Measurements from ENCODE around the gene GATD1.

Gene GATD1

DNA sequence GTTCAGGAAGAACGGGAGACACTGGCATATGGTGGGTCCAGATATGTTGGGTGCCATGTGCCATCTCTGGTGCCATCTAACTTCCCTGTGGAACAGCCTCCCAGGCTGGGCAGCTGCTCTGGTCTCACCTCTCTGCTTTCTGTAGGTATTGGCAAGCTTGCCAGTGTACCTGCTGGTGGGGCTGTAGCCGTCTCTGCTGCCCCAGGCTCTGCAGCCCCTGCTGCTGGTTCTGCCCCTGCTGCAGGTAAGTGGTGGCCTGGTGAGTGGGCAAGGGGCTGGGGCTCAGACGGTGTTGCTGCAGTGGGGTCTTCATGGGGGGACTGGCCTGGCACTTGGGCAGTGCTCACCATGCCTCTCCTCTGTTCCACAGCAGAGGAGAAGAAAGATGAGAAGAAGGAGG is 35.1 kb upstream of the GATD1 start:
- DNase-seq (ENCODE audit: low read depth, low spot score) = no peak

DNA sequence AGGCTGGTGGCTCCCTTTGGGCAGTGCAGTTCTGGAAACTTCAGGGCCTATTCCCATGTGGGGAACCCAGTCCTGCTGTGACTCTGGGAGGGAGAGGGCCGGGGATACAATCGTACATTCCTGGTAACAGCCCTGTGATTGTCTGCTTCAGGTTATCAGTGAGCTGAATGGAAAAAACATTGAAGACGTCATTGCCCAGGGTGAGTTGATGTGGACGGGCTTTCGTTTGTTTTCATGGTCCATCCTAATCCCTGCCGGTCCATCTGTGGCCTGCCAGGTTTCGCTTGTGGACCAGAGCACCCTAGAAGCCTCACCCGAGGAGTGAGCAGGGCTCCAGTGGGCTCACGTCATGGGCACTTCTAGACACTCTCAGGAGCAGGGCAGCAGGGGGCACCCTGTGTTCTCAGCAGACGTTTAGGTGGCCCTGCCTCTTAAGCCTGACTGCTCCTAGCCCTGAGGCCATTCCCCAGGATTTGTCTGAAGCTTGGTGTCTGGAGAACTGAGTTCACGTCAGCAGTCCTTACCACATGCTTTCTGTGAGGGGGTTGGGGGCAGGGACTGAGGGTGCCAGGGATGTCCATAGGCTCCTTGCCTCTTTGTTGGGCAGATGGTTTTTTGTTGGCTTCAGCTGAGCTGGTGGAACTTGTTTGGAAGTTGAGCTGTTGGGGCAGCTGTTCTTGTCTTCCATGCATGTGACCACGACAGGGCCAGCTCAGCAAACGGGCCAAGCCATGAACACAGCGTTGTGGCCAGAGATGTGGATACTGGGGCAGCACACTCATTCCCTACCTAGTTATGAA is 34.4 kb upstream of the GATD1 start:
- DNase-seq (ENCODE audit: low read depth, low spot score) = no peak

- no peak for DNase-seq (ENCODE audit: low read depth, low spot score)
These were observed 32.8 kb upstream of the GATD1 start for GRCh38 chr11:810040-810567.

DNA sequence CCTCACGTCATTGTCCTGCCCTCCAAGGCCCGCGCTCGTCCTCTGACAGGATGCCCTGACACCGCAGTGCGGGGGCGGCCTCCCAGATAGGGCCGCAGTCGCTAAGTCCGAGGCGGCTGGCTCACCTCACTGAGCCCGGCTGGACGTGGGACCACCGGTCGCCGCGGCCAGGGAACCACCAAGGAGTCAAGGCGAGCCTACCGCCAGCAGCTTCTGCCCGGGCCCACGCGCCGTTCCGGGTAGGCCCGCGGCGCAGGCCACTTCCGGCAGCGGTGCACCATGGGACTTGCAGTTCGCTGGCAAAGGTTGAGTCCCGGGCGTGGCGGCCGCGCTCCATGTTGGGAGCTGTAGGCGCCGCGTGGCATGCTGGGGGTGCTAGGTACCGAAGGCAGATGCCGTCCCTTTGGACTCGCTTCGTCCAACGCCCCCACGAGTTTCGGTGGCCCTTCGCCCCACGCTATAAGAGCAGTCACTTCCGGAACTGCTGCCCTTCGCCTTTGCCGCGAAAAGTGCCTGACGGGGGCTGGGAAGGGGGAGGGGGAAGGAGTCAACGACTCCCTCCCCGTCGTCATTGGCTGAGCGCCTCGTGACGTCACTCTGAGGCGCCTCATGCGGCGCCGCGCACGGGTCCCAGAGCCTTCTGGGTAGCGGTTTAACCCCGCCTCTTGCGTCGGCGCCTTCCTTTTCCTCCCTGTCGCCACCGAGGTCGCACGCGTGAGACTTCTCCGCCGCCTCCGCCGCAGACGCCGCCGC is 32.2 kb upstream of the GATD1 start, which contains the start of gene RPLP2:
RPLP2 (plus strand) TSS at position 681 of the 753 bp plus-strand sequence. CDS start 268 bp downstream, outside the sequence.
- peak; percentile 92 for DNase-seq (ENCODE audit: low read depth, low spot score)

- no peak for DNase-seq (ENCODE audit: low read depth, low spot score)
These were observed 31.4 kb upstream of the GATD1 start for GRCh38 chr11:808427-809286.

- DNase-seq (ENCODE audit: low read depth, low spot score) = no peak
These were observed 27.3 kb upstream of the GATD1 start for GRCh38 chr11:804599-804964.

DNA sequence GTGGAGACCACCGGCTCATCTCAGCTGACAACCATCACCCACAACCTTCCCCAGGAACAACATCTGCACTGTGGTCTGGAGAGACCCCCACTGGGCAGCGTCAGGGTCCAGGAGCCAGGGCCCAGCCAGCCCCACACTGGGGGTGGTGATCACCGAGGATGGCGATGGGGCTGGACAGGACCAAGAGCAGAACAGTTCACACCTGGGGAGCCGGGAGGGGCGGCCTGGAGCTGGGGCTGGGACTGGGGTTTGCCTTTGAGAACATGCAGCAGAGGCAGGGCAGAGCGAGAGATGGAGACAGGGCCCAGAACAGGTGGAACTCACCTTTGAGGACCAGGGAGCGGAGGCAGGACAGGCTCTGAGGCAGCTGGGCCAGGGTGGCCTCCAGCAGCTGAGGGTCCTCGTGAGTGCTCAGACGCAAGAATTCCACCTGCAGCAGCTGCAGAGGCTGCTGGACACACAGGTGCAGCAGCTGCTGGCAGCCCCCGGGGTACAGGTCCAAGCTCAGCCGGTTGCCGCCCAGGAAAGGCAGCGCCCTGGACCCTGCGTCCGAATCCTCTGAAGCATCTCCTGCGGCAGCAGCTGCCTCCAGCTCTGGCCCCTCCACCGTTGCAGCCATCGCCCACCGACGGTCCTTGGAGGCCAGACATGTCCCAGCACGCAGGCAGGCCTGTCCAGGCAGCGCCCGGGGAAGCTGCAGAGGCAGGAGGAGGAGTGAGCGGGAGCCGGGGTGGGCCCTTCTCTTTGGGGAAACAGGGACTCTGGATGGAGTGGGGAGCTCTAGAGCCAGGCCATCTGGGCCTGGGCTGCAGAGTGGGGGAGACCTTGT is 26.7 kb upstream of the GATD1 start:
- DNase-seq (ENCODE audit: low read depth, low spot score) = no peak

GRCh38 chr11:803467-803742 is 26.1 kb upstream of the GATD1 start:
- no peak for DNase-seq (ENCODE audit: low read depth, low spot score)

DNA sequence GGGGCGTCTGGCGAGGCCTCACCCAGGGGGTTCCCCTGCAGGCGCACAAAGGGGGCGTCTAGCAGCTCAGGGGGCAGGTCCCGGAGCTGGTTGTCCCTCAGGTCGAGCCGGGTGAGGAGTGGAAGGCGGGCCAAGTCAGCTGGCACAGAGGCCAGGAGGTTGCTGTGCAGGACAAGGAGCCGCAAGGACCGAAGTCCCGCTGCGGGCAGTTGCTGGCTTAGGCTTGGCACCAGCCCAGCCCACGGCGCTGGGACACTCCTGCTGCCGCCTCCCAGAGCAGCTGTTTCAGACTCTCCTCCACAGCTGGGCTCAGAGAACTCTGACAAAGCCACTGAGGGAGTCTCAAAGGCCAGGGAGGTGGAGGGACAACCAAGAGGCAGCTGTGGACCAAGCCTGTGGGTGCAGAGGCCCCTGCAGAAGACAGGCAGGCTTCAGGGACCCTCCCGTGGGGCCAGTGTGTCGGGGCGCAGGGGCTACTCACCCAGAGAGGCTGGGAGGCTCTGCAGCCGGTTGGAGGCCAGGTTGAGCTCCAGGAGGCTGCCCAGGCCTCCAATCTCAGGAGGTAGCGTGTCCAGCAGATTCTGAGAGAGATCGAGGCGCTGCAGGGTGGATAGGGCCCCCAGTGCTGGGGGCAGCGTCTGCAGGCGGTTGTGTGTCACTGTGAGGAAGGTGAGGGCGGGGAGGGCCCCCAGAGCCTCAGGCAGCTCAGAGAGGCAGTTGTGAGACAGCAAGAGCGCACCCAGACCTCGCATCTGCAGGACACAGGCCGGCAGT is 25.6 kb upstream of the GATD1 start:
- no peak for DNase-seq (ENCODE audit: low read depth, low spot score)

DNA sequence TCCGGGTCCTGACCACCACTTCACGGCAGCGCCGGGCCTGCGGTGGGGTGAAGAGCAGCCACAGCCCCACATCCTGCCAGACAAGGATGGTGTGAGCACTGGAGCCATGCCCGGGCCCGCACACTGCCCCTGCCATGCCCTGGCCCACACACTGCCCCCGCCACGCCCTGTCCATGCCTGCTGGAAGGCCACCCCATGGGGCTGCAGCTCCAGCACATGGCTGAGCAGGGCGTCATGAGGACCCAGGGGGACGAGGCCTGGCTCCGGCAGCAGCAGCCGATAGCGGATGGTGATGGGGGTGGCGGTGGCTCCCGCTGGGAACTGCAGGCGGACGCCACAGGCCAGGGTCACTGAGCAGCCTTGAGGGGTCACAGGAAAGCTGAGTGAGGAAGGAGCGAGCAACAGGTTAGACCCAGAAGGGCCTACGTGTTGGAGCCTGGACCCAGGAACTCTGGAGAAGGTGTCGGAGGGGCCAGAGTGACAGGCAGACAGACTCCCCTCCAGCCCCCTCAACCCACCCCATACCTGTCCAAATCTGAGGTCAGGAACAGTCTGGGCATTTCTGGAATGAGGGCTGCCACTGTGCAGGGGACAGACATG is 24.8 kb upstream of the GATD1 start:
- DNase-seq (ENCODE audit: low read depth, low spot score) = no peak

DNA sequence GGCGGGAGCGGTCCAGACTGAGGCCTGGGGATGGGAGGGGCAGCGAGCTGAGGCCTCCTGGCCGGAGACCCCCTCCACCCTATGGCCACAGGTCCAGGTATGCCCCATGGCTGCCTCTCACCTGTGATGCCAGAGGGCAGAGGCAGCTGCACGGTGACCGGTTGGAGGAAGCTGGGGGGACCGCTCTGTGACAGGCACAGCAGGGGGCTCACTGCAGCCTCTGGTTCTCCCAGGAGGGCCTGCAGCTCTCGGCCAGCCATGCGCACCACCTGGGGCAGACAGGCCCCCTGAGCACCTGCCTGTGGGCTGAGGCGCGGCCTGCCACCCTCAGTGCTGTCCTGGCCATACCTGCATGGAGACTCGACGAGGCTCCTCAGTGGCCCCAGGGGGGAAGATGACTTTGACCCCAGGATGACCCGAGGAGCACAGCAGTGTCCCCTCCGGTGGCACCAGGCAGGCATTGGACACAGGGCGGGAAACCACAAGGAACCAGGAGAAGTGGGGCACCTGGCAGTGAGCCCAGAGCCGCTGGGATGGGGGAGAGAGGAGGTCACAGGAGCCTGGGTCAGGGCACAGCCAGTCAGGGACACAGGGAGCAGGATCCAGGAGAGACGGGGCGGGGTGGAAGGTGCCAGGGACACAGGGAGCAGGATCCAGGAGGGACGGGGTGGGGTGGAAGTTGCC is 24.0 kb upstream of the GATD1 start:
- no peak for DNase-seq (ENCODE audit: low read depth, low spot score)

GRCh38 chr11:800473-800872 is 23.2 kb upstream of the GATD1 start:
- DNase-seq (ENCODE audit: low read depth, low spot score) = no peak

DNA sequence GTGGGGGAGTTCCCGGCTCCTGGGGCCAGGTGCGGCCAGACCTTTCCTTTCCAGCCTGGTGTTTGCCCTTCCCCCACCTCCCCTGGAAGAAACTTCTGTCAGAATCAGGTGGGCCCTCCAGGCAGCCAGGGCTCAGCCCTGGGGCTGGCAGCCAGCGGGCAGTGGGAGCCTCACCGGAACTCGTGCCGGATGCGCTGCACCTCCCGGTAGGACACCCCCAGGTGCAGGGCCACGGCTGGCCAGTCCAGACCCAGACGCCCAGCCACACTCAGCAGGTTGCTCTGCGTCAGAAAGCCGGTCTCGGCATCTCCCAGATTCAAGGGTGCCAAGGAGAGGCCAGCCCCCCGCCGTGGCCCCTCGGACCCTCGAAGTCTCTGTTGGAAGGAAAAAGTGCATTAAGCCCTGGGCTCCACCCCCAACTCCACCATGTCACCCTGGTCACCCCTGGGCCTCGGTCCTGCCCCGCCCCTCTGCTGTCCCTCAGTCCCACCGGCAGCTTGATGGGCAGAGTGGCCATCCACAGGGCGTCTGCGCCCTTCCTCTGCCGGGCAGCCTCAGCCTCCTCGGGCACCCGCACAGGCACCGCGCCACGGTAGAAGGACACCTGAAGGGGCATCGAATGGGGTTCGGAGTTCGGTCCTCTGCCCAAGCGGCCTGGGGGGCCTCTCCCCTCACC is 22.5 kb upstream of the GATD1 start:
- DNase-seq (ENCODE audit: low read depth, low spot score) = no peak

DNA sequence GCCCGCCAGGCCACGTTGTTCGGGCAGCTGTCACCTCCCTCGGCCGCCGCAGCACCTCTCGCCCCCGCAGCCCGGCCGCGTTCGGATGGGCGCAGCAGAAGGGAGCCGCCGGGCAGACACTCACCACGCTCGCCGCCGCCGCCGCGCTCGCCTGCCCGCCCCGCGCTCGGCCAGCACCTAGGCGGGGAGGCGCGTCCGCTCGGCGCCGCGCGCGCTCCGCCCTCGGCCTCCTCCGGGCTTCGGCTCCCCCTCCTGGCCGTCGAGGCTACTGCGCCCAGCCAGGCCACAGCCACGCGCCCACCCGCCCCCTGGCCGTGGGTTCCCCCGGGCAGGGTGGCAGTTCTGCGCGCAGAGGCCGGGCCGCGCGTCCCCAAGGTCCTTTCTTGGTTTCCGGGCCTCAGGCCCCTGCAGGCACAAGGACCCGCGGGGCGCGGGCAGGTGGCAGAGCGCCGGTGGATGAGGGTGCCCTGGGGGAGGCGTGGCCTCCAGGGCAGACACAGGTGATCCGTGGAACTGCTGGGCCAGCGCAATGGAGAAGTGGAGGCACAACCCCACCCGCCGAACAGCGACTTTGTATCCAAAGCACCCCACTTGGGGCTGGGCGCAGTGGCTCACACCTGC is 20.9 kb upstream of the GATD1 start, which contains the start of gene SLC25A22:
SLC25A22 (minus strand) TSS at position 189 of the 621 bp plus-strand sequence. CDS start 3,275 bp downstream, outside the sequence.
- DNase-seq (ENCODE audit: low read depth, low spot score) = no peak

DNA sequence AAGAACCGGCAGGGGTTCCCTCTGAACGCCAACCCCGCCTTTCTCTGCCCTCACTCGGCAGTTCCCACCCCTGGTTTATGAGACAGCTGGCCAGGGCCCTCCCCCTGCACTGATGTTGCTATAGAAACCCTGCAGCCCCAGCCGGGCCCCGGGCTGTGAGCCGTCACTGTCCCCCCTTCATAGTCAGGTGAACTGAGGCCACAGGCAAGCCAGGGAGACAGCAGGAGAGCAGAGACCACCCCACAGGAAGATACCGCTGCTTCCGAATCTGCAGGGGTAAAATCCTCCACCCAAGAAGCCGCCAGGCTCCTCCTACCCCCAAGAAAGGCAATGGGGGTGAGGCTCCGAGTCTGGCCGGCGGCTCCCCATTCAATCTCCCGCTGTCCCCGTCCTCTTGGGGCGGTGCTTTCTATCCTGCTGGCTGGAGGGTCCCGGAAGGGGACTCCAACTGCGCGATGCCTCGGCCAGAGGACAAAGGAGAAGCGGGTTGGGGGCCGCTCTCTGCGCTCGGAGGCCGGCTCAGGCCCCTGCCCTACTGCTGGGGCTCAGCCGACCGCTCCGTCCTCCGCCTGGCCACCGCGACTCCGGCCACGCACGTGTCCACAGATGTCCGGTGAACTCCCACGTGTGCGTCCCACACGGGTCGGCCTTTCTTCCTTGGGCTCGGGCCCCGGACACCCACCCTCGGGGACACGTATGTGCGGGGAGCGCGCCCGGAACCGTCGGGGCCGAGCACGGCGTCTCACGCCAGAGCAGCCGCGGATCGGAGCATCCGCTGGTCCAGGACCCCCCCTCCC is 20.2 kb upstream of the GATD1 start:
- DNase-seq (ENCODE audit: low read depth, low spot score) = peak; percentile 84

DNA sequence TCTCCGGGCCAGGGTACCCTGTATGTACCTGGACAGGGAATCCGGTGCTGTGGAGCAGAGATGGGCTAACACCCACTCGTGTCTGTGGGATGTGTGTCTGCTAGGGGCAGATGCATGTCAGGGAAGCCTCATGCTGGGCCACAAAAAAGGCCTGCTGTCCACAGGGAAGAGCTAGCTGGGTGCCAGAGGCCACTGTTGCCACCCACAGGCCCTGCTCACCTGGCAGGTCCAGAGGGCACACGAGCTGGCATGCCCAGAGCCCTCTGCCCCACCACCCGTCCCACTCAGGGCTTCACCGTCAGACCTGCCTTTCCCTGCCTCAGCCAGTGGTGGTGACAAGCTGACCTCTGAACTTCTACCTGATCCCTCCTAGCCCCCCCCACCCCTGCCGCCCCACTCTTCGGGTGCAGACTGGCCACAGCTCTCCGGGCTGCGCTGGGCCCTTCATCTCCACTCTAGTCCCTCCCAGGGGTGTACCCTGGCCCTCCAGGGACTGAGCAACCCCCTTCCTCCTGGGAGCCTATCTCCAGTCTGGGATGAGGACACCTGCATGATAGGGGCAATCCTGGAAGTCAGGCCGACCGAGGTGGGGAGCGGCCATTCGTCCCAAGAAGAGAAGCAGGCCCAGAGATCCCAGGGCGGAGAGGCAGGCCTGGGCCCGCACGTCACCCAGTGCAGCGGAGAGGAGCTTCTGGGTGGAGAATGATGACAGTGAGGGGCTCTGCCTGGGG is 19.4 kb upstream of the GATD1 start:
- DNase-seq (ENCODE audit: low read depth, low spot score) = no peak

All from brain pericyte (primary cell).